HCT116 (cell line): Measurements from ENCODE around the gene NOTO. TPM values are rescaled to one million over a fixed set of nuclear protein-coding genes. Genes with fewer than 3 reads are reported as not detected.
A peak's percentile ranks its signal among the peaks of the same experiment; 100 is the strongest.

ENCODE experiments used
- ATAC-seq: fragments of 200-7000 bp; cut with Tn5 transposase; 2 replicates; pipeline ENCODE4 v1.9.1; 2020; ENCODE audit warnings: mild to moderate bottlenecking, moderate library complexity
- BruUV-seq: library from RNA; stranded (reverse); fragments of 400-500 nt; replicated peaks from 2 replicates; lab custom pipeline; 2021; lab: Mats Ljungman, UMichigan
- CTCF ChIA-PET: fragments of 300-600 bp; sonication (Branson Sonifier 250); formaldehyde crosslinking; loops from one replicate; lab custom pipeline; 2021; ENCODE audit warnings: antibody characterized with exemption; lab: Charles Lee
- POLR2A ChIA-PET: fragments of 300-600, 350-600 bp; sonication (Branson Sonifier 250); formaldehyde crosslinking; loops from one replicate; lab custom pipeline; 2021; ENCODE audit warnings: antibody characterized with exemption; lab: Charles Lee
- RAD21 ChIA-PET, 2 experiments: fragments of 300-600 bp; sonication (Branson Sonifier 250); formaldehyde crosslinking; loops; one replicate each; lab custom pipeline; 2023; ENCODE audit warnings: low total read pairs in 2 of 2; ENCODE audit not compliant: uncharacterized antibody in 2 of 2, unreplicated experiment in 2 of 2, low non-redundant PET in 1 of 2; lab: Charles Lee
- DNase-seq: peaks from one replicate; pipeline ENCODE4 v3.0.0-alpha.2; 2010; ENCODE audit warnings: low read depth, low spot score
- H2AFZ ChIP-seq: fragments of 200-600 bp; shearing (Covaris generic), sonication (generic); 2 replicates; pipeline ENCODE4 v1.6.1; 2017; ENCODE audit warnings: low read depth, mixed run types, mixed read lengths, antibody characterized with exemption, low read length; ENCODE audit not compliant: poor library complexity, severe bottlenecking
- H3K27ac ChIP-seq: 2 replicates; pipeline ENCODE4 v1.5.1; 2012; ENCODE audit warnings: low read depth, low read length
- H3K27me3 ChIP-seq: fragments of 200-600 bp; sonication (generic); 2 replicates; pipeline ENCODE4 v1.6.1; 2016; ENCODE audit warnings: mixed run types, low read length, mixed read lengths; ENCODE audit not compliant: insufficient read depth
- H3K36me3 ChIP-seq, 2 experiments: fragments of 200-500 bp in 1 of 2; fragments of 200-600 bp in 1 of 2; sonication (Bioruptor generic) in 1 of 2; sonication (generic) in 1 of 2; 2 replicates each; pipeline versions ENCODE4 v1.5.1 to v1.6.1; 2014 to 2016; ENCODE audit warnings: low read length in 2 of 2, inconsistent platforms in 1 of 2, mixed read lengths in 1 of 2, mixed run types in 1 of 2; ENCODE audit not compliant: insufficient read depth in 2 of 2, control insufficient read depth in 1 of 2
- H3K4me1 ChIP-seq, 2 experiments: fragments of 200-600 bp in 1 of 2; sonication (generic) in 1 of 2; 2 replicates each; pipeline versions ENCODE4 v1.5.1 to v1.6.1; 2012 to 2017; ENCODE audit warnings: low read length in 2 of 2, inconsistent platforms in 1 of 2, mild to moderate bottlenecking in 1 of 2, mixed read lengths in 1 of 2, mixed run types in 1 of 2, moderate library complexity in 1 of 2; ENCODE audit not compliant: insufficient read depth in 2 of 2, control insufficient read depth in 1 of 2
- H3K4me2 ChIP-seq: fragments of 200-600 bp; sonication (generic); 2 replicates; pipeline ENCODE4 v1.6.1; 2017; ENCODE audit warnings: mixed run types, low read length, mixed read lengths
- H3K4me3 ChIP-seq, 2 experiments: fragments of 200-600 bp in 1 of 2; sonication (generic) in 1 of 2; replicated peaks in 1 of 2; 2 replicates each; pipeline ENCODE4 v1.5.1; 2011 to 2016; ENCODE audit warnings: low read length in 2 of 2, control low read depth in 1 of 2, low read depth in 1 of 2, mild to moderate bottlenecking in 1 of 2, mixed read lengths in 1 of 2, mixed run types in 1 of 2
- H3K79me2 ChIP-seq: fragments of 200-600 bp; sonication (generic); 2 replicates; pipeline ENCODE4 v1.6.1; 2017; ENCODE audit warnings: mild to moderate bottlenecking, mixed run types, low read length, moderate library complexity, mixed read lengths; ENCODE audit not compliant: insufficient read depth
- H3K9ac ChIP-seq: fragments of 200-600 bp; sonication (generic); 2 replicates; pipeline ENCODE4 v1.6.1; 2016; ENCODE audit warnings: low read length, mixed read lengths
- H3K9me2 ChIP-seq: fragments of 200-600 bp; sonication (generic), shearing (Covaris generic); 2 replicates; pipeline ENCODE4 v1.6.1; 2017; ENCODE audit warnings: mixed run types, mild to moderate bottlenecking, moderate library complexity; ENCODE audit not compliant: insufficient read depth
- H3K9me3 ChIP-seq, 2 experiments: fragments of 200-500 bp in 1 of 2; fragments of 200-600 bp in 1 of 2; sonication (Bioruptor generic) in 1 of 2; sonication (generic) in 1 of 2; 2 replicates each; pipeline ENCODE4 v1.6.1; 2014 to 2017; ENCODE audit warnings: low read length in 2 of 2, mixed read lengths in 2 of 2, inconsistent platforms in 1 of 2, low read depth in 1 of 2, mild to moderate bottlenecking in 1 of 2, mixed run types in 1 of 2, moderate library complexity in 1 of 2; ENCODE audit not compliant: control insufficient read depth in 1 of 2, insufficient read depth in 1 of 2
- H4K20me1 ChIP-seq: fragments of 200-600 bp; sonication (generic), shearing (Covaris generic); 2 replicates; pipeline ENCODE4 v1.6.1; 2017; ENCODE audit warnings: mixed run types, mild to moderate bottlenecking, moderate library complexity; ENCODE audit not compliant: insufficient read depth
- EGR1 ChIP-seq: IDR thresholded peaks from 2 replicates; pipeline ENCODE4 v1.6.1; 2012; ENCODE audit warnings: low read depth
- ELF1 ChIP-seq: IDR thresholded peaks from 2 replicates; pipeline ENCODE4 v1.6.1; 2012; ENCODE audit warnings: low read depth, borderline replicate concordance
- EZH2phosphoT487 ChIP-seq: fragments of 200-600 bp; IDR thresholded peaks from 2 replicates; pipeline ENCODE4 v1.6.1; 2018; ENCODE audit warnings: antibody characterized with exemption, borderline replicate concordance
- JUND ChIP-seq: IDR thresholded peaks from 2 replicates; pipeline ENCODE4 v1.6.1; 2012
- POLR2A ChIP-seq: IDR thresholded peaks from 2 replicates; pipeline ENCODE4 v1.7.0; 2011; ENCODE audit warnings: borderline replicate concordance; ENCODE audit not compliant: insufficient read depth, insufficient read length; ENCODE audit errors: extremely low read depth
- POLR2AphosphoS5 ChIP-seq: IDR thresholded peaks from 2 replicates; pipeline ENCODE4 v1.6.1; 2011; ENCODE audit warnings: mild to moderate bottlenecking, low read depth, low read length, moderate library complexity
- SP1 ChIP-seq: IDR thresholded peaks from 2 replicates; pipeline ENCODE4 v1.6.1; 2012; ENCODE audit warnings: low read depth
- SRF ChIP-seq: IDR thresholded peaks from 2 replicates; pipeline ENCODE4 v1.6.1; 2012; ENCODE audit warnings: low read depth
- TCF7L2 ChIP-seq: IDR thresholded peaks from 2 replicates; pipeline ENCODE4 v1.7.0; 2011; ENCODE audit warnings: borderline replicate concordance, inconsistent platforms; ENCODE audit not compliant: insufficient read depth, insufficient read length; ENCODE audit errors: extremely low read depth
- YY1 ChIP-seq: IDR thresholded peaks from 2 replicates; pipeline ENCODE4 v1.6.1; 2011; ENCODE audit warnings: low read length, low read depth, moderate library complexity, mild to moderate bottlenecking; ENCODE audit not compliant: insufficient replicate concordance; ENCODE audit errors: extremely low read depth
- ZFX ChIP-seq: fragments of 450-650 bp; IDR thresholded peaks from 2 replicates; pipeline ENCODE4 v1.6.1; 2017
- intact Hi-C: fragments of 100-400 bp; cut with micrococcal nuclease; formaldehyde crosslinking; loops from 2 replicates; pipeline ENCODE4 v1.10.0; 2022
- total RNA-seq: library from RNA; stranded (reverse); gene quantifications from one replicate; pipeline ENCODE4 v1.2.1, GENCODE V29; 2021; ENCODE audit not compliant: unreplicated experiment
- TF ChIP-seq, protein P1 (sequence below): IDR thresholded peaks from 2 replicates; pipeline ENCODE4 v1.6.1; 2012; ENCODE audit warnings: low read depth
- TF ChIP-seq, protein P2 (sequence below), 3 experiments: fragments of 200-600 bp in 1 of 3; sonication (generic) in 1 of 3; IDR thresholded peaks in 2 of 3; conservative IDR thresholded peaks in 1 of 3; 2 replicates each; pipeline ENCODE4 v1.5.1; 2012 to 2017; ENCODE audit warnings: low read depth in 2 of 3, low read length in 2 of 3, antibody characterized with exemption in 1 of 3, borderline replicate concordance in 1 of 3, control low read depth in 1 of 3, mild to moderate bottlenecking in 1 of 3, mixed read lengths in 1 of 3, mixed run types in 1 of 3, moderate library complexity in 1 of 3; ENCODE audit not compliant: insufficient read depth in 1 of 3

Gene NOTO
- total RNA-seq, 1 experiment from 2014 or later = not detected

DNA sequence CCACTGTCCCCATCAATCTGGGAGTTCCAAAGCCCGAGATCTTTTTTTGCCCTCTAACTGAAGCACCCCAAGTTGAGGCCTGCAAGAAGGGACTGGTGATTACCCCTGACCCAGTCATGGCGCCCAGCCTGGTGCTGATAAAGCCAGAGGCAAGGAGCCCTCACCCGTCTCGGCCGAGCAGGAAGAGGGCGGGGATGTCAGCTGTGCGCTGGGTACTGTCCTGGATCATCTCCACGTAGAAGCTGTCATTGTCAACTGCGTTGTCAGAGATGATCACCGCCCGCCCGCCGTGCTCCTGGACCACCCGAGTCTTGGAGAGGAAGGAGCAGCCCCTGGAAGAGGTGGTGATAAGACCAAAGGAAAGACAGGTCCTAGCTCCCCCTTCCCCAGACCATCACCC is 26.3 kb downstream of the NOTO start:
- no peak overlapping the region for H3K4me3 ChIP-seq
- no peak overlapping the region for H3K9ac ChIP-seq
- no peaks in the 10 kb centered on the region for H3K9me2 ChIP-seq
- H3K36me3 ChIP-seq = peaks cover 0 to 7% of the 10 kb centered on the region in 2 experiments; a peak in 1 of 4 replicates
- no peaks in the 10 kb centered on the region for H3K79me2 ChIP-seq
- intact Hi-C loops = no loop called here
- POLR2A ChIA-PET = no interaction called here
- RAD21 ChIA-PET = no interaction called here
- no peaks in the 10 kb centered on the region for H4K20me1 ChIP-seq
- H3K4me2 ChIP-seq = no peak overlapping the region
- TF ChIP-seq POLR2AphosphoS5 = no peak
- DNase-seq (no peak), ATAC-seq (no peak)
- no peaks in the 10 kb centered on the region for H3K27me3 ChIP-seq
- CTCF ChIA-PET = no interaction called here
- H3K27ac ChIP-seq = no peak overlapping the region
- H2AFZ ChIP-seq = no peak overlapping the region
- H3K4me1 ChIP-seq = peaks cover 5 to 11% of the 10 kb centered on the region in 2 experiments; a peak in 3 of 4 replicates
- no peaks in the 10 kb centered on the region for H3K9me3 ChIP-seq
- BruUV-seq = no TSS peak

DNA sequence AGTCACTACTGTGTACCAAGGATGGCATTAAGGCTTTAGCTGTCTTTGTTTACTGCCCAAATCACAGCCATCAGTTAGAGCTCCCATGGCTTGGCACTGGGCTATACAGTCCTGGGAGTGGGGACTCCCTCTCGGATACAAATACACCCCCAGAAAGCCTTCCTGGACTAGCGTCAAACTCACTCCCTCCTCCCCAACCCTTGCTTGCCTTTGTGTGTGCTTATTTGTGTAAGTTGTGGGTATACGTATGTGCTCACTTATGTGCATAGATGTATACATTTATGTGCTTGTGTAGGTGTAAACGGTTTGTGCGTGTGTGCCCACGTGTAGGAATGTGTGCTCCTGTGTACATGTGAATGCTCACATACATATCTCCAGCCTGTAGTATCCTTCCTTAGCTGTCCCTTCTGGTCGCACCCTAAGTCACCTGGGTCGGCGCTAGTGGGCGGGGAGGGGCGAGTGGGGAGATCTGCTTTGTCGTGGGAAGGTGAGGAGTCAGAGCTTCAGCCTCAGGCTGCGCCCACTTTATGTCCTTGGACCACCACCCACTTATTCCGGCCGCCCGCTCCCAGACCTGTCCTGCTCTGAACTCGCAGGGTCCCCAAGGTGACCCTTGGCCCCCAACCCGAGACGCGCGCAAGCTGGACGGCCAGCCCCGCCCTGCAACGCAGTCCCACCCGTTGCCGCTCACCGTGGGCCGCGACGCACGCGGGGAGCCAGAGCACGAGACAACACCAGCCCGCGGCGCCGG is 30.2 kb downstream of the NOTO start:
- H3K36me3 ChIP-seq = peaks cover 6 to 15% of the 10 kb centered on the region in 2 experiments; a peak in 2 of 4 replicates
- H3K4me1 ChIP-seq = peaks cover 10 to 27% of the 10 kb centered on the region in 2 experiments; a peak in 3 of 4 replicates
- H3K27ac ChIP-seq = peak overlapping the region; percentile 15; the same call in 1 of the 2 replicates
- H2AFZ ChIP-seq = no peak overlapping the region
- DNase-seq (no peak), ATAC-seq (peak; percentile 17)
- H3K4me3 ChIP-seq = peak overlapping the region; percentile 65 to 93
- CTCF ChIA-PET = interaction anchor here (0.8 to 2.0 kb wide), 5 partner anchors 20 to 128 kb away, joined by 3 to 6 read pairs (median 4); no protein-coding TSS in a partner anchor
- peaks cover 14% of the 10 kb centered on the region; the same call in 1 of the 2 replicates for H4K20me1 ChIP-seq
- H3K9me3 ChIP-seq = no peaks in the 10 kb centered on the region
- H3K9me2 ChIP-seq = no peaks in the 10 kb centered on the region
- BruUV-seq = TSS peak; percentile 54
- POLR2A ChIA-PET = interaction anchor here (0.7 to 2.0 kb wide), 12 partner anchors 9 to 153 kb away, joined by 3 to 8 read pairs (median 4); partner anchors contain the start of genes ALMS1, FBXO41 and SMYD5
- intact Hi-C loops = loop anchor here (1.0 to 10.0 kb wide), 2 partner anchors 18 to 1222 kb away; partner anchors contain the start of genes INO80B, SMYD5 and WBP1
- H3K9ac ChIP-seq = peak overlapping the region; percentile 95
- H3K4me2 ChIP-seq = peak overlapping the region; percentile 87
- no peaks in the 10 kb centered on the region for H3K27me3 ChIP-seq
- H3K79me2 ChIP-seq = peaks cover 37% of the 10 kb centered on the region
- RAD21 ChIA-PET = no interaction called here
- TF ChIP-seq POLR2A = no peak
- TF ChIP-seq, protein P1, sequence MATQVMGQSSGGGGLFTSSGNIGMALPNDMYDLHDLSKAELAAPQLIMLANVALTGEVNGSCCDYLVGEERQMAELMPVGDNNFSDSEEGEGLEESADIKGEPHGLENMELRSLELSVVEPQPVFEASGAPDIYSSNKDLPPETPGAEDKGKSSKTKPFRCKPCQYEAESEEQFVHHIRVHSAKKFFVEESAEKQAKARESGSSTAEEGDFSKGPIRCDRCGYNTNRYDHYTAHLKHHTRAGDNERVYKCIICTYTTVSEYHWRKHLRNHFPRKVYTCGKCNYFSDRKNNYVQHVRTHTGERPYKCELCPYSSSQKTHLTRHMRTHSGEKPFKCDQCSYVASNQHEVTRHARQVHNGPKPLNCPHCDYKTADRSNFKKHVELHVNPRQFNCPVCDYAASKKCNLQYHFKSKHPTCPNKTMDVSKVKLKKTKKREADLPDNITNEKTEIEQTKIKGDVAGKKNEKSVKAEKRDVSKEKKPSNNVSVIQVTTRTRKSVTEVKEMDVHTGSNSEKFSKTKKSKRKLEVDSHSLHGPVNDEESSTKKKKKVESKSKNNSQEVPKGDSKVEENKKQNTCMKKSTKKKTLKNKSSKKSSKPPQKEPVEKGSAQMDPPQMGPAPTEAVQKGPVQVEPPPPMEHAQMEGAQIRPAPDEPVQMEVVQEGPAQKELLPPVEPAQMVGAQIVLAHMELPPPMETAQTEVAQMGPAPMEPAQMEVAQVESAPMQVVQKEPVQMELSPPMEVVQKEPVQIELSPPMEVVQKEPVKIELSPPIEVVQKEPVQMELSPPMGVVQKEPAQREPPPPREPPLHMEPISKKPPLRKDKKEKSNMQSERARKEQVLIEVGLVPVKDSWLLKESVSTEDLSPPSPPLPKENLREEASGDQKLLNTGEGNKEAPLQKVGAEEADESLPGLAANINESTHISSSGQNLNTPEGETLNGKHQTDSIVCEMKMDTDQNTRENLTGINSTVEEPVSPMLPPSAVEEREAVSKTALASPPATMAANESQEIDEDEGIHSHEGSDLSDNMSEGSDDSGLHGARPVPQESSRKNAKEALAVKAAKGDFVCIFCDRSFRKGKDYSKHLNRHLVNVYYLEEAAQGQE = no peak
- TF ChIP-seq EZH2phosphoT487 = no peak
- TF ChIP-seq JUND = no peak
- TF ChIP-seq ELF1 = no peak
- TF ChIP-seq SP1 = no peak
- no peak for TF ChIP-seq TCF7L2
- TF ChIP-seq, protein P2, sequence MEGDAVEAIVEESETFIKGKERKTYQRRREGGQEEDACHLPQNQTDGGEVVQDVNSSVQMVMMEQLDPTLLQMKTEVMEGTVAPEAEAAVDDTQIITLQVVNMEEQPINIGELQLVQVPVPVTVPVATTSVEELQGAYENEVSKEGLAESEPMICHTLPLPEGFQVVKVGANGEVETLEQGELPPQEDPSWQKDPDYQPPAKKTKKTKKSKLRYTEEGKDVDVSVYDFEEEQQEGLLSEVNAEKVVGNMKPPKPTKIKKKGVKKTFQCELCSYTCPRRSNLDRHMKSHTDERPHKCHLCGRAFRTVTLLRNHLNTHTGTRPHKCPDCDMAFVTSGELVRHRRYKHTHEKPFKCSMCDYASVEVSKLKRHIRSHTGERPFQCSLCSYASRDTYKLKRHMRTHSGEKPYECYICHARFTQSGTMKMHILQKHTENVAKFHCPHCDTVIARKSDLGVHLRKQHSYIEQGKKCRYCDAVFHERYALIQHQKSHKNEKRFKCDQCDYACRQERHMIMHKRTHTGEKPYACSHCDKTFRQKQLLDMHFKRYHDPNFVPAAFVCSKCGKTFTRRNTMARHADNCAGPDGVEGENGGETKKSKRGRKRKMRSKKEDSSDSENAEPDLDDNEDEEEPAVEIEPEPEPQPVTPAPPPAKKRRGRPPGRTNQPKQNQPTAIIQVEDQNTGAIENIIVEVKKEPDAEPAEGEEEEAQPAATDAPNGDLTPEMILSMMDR (IDR thresholded peaks at IDR 0.05 in 2 of 3, conservative IDR thresholded peaks at IDR 0.05 in 1 of 3; ENCODE audit: borderline replicate concordance in 1 of 3, insufficient read depth in 1 of 3, low read depth in 2 of 3, low read length in 2 of 3) = no peak
- TF ChIP-seq SRF = no peak
- TF ChIP-seq EGR1 = no peak
- TF ChIP-seq ZFX = no peak
- no peak for TF ChIP-seq YY1
